Stimulated activated CD4-positive, alpha-beta T cell treated with anti-CD3 and anti-CD28 coated beads, Interleukin-12 subunit alpha, Interleukin-12 subunit beta, amount 100 ng/mL, for 4 hours (primary cell): ENCODE measurements around the gene CCDC92B.

Source experiments
- DNase-seq: peaks from one replicate; pipeline ENCODE4 v3.0.0-alpha.2; 2020

CCDC92B gene

GRCh38 chr17:2777242-2777867, 27.9 kb upstream of the CCDC92B start:
- DNase-seq, result no peak

- DNase-seq, result no peak
Observed at GRCh38 chr17:2776589-2777241, 27.3 kb upstream of the CCDC92B start.

- DNase-seq, result no peak
Observed at GRCh38 chr17:2775206-2775605, 25.8 kb upstream of the CCDC92B start.

DNA sequence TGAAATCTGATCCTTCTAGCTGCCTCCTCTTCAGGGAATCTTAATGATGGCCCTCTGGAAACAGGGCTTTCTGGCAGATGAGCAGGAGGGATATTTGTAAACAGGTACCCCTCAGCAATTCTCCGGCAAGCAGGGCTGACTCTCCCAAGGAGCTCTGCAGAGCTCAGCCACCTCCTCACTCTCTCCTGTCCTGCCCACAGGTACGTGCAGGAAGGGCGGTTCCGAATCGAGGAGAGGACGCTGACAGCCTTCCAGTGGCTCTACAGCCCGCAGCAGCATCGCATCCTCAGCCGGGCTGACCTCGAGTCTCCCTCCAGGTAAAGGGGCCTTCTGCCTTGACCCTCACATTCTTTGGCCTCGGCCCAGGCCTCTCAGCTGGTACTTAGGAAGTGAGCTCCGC, 20.7 kb upstream of the CCDC92B start:
- no peak for DNase-seq

- no peak for DNase-seq
Observed at GRCh38 chr17:2758870-2759269, 9.4 kb upstream of the CCDC92B start.

DNA sequence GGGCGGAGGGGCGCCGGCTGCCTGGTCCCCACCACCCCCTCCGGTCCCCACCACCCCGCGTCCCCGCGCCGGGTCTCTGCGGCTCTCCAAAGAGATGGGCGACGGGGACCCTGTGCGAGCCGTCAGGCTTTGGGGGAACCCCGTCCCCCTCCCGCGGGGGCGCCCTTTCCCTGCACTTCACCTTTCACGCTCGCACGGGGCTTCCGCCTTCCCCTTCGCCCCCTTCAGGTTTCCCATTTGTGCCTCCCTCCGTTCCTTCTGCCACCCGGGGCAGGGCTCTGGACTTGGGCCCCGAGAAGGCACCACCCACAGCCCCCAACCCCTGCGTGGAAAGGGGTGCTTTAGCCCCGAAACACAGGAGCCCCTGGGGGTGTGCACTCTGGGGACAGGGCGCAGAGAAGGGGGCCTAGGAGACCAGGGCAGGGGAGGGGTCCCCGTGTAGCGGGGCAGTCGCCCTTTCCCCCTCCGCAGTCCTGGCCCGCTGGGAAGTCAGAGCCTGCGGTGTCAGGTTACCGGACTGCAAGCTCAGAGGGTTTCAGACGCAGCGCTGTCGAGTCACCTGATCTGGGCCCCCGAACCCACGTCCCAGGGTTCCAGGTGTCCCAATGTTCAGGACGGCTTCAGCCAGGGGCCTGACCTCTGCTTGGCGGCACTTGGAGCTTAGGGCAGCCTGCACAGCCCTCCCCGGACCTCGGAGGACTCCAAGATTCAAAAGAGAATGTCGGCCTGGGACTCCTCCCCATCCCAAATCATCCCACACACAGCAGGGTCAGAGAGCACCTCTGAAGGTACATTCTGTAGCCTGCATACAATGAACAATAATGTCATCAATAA, 6.7 kb upstream of the CCDC92B start:
- no peak for DNase-seq

DNA sequence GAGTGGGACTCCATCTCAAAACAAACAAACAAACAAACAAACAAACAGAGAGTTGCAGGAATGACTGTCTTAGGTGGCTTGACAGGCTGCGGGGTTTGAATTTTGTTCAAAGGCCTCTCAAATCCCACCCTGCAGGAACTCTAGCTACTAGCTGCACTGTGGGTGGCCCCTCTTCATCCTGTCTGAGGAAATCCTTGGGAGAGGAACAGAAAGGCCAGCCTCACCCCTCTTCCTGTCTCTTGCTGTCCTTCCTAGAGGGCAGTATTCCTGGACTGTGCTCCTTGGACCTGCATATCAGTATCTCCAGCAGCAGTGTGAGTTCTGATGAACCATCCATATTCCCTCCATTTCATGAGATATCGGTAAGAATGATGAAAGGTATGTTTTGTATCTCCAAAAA, 2.0 kb upstream of the CCDC92B start:
- DNase-seq, result no peak

- no peak for DNase-seq
Observed at GRCh38 chr17:2750721-2751120, 1.3 kb upstream of the CCDC92B start.

- peak; percentile 70 for DNase-seq
Observed at GRCh38 chr17:2749784-2750181, 331 bp upstream of the CCDC92B start.

DNA sequence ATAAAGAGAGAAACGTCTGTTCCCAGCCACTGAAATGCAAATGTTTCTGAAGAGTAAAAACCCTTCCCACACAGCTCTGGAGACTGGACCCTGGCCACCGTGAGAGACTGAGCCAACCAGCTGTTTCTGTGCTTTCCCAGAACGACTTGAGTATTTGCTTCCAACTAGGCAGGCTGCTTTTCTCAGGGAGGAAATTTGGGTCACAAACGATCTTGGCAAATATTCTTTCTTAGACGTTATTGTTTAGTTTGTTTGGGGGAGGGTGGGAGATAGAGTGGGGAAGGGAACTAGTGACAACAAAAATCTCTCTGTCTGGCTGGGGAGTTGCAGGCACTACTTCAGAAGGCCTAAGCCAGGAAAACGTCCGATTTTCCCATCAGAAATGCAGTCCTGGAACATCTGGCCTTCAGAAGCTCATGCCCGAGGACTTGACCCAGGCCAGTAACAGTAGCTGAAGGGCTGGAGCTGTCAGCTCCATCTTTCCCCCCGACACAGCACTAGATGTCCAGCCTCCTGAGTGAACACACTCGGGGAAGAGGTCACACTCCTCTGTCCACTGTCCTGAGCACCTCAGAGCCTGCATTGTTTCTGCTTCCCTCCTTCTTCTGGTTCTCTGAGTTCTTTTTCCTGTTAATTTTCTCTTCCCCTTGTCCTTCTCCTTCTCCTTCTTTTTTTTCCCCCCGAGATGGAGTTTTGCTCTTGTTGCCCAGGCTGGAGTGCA, 4.0 kb downstream of the CCDC92B start:
- DNase-seq, result no peak

DNA sequence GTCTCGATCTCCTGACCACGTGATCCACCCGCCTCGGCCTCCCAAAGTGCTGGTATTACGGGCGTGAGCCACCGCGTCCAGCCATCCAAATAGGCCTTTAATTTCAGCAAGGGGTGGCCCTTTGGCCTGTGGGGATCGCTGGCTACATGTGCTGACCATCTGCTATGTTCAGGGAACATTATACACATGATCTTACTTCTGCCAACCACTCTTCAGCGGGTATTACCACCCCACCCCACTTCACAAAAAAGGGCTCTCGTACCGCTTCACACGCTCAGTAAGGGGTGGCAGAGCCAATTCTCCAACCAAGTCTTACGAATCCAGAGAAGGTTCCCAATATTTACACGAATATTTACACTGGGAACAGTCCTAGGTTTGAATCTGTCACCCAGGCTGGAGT, 11.8 kb downstream of the CCDC92B start:
- DNase-seq, result no peak

DNA sequence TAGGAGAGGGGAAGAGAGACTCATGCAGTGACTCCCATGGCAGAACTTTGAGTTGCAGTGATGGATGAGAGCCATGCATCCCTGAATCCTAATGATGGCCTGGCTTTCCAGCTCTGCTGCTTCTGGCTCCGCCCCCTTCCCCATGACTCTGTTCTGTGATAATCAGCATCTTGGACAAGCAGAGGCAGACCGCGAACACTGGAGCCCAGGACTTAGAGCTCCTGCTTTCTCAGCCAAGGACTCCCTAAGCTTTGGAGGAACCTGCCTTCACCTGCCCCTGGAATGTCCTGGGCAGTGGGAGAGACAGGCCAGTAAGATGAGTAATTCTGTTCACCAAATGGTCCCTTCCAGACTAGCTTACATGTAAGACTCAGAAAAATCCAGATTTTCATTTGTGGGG, 12.5 kb downstream of the CCDC92B start:
- DNase-seq, result no peak

GRCh38 chr17:2735896-2736295, 13.6 kb downstream of the CCDC92B start:
- DNase-seq, result no peak

GRCh38 chr17:2734939-2735338, 14.5 kb downstream of the CCDC92B start:
- DNase-seq, result no peak

- DNase-seq, result no peak
Observed at GRCh38 chr17:2731807-2732206, 17.6 kb downstream of the CCDC92B start.

DNA sequence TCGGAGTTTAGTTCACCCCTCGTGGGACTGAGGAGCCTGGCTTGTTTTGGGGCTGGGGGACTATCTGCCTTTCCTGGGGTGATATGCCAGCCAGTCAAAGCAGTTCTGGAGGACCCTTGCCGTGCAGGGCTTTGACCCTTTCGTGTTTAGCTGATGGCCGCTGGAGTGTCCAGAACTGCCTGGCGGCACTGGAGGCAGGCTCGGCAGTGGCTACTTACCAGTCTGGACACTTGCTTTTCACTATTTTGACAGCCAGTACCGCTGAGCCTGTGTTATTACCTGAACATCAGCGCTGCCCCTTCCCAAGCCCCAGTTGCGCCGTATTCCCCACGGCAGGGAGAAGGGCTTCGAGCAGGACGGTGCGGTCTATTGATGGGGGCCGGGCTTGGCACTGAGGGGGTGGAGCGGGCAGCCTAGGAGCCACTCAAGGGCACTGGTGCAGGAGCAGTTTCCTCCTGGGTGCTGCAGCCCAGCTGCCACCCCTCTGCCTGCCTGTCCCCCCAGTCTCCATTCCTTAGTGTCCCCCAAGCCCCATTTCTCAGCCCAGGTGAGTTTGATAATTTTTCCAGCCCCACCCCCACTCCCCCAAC, 18.6 kb downstream of the CCDC92B start:
- DNase-seq, result no peak

GRCh38 chr17:2724784-2725164, 24.7 kb downstream of the CCDC92B start:
- peak; percentile 54 for DNase-seq

GRCh38 chr17:2723997-2724783, 25.3 kb downstream of the CCDC92B start:
- no peak for DNase-seq

DNA sequence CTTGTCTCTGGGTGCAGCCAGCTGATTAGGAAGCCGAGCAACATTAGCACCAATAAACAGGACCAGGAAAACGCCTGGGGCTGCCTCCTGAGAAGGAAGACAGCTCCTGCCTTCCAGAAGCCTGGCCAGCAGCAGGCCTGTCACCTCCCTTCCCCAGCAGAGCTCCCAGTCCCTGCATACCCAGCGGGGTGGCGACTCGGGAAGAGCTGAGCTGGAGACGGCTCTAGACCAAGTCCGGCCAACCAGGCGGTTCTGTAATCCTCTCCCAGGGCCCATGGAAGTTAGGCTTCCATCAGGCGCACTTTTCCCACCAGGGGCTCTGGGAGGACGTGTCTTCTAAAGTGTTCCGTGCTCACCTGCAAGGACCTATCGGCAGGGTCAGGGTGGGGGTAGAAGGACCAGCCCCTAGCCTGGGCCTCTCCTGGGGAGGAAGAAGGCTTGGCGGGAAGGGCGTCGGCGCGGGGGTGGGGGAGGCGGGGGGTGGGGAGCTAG, 25.9 kb downstream of the CCDC92B start:
- no peak for DNase-seq

- DNase-seq, result no peak
Observed at GRCh38 chr17:2722611-2723010, 26.8 kb downstream of the CCDC92B start.

DNA sequence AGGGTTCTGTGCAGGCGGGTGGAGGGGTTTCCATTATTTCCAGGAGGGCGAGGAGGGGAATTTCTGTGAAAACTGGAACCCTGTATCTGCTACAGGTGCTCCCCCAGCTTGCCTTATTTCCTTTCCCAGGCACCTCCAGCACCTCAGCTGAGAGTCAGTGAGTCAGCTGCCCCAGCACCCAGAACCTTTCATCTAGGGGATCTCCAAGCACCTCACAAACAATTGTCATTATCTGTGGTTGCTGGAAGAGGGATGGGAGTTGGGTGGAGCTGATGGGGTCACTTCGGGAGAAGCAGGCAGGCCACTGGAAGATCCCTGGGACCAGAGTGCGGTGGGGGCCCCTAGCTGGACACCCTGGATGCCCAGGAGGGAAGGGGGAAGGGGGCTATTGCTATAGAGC, 27.8 kb downstream of the CCDC92B start:
- no peak for DNase-seq

- no peak for DNase-seq
Observed at GRCh38 chr17:2719861-2720260, 29.6 kb downstream of the CCDC92B start.
